ENCODE data around the gene NUP210. TPM values are rescaled to one million over a fixed set of nuclear protein-coding genes. Genes with fewer than 3 reads are reported as not detected.

Gene NUP210
- total and polyA plus RNA-seq, 2 donors (not counting 3 experiments of a cell fraction or from before 2014, with no cell fraction given), result 0.14 to 0.84 TPM

DNA sequence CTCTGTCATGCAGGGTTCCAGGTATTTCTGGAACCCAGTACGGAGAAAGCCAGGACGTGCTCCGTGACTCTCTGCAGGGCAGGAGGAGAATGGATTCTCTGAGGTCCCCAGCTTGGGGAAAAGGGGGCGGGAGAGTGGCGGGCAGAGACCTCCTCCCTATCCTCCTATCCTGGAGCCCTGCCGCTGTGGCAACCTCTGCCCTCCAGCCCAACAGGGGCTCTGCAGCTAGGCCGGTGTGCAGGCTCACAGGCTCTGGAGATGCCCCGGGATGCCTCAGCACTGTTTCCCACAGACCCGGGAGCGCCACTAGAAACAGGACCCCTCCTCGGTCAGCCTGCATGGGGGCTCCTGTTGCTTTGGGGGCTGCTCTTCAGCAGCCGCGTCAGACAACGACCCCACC is 43.1 kb downstream of the NUP210 start:
- ChIA-PET POLR2A (no interaction called here), CTCF (no interaction called here)
- Histone ChIP-seq H3K4me2 (ENCODE audit: insufficient read depth, low read length) (no peak overlapping the region), H4K20me1 (replicated peaks; ENCODE audit: control insufficient read depth, extremely low read depth, insufficient read depth, low read length) (no peaks in the 10 kb centered on the region), H3K27me3 (ENCODE audit: control insufficient read depth in 2 of 2, insufficient read depth in 2 of 2, low read length in 2 of 2) (no peaks in the 10 kb centered on the region), H2AFZ (ENCODE audit: low read depth, low read length) (no peak overlapping the region), H3K9me3 (replicated peaks; ENCODE audit: control insufficient read depth, insufficient read depth, low read length) (no peaks in the 10 kb centered on the region), H3K4me3 (replicated peaks in 1 of 3; ENCODE audit: insufficient read depth in 1 of 3, low read depth in 1 of 3, low read length in 3 of 3) (no peak overlapping the region), H3K27ac (ENCODE audit: insufficient read depth, low read depth, low read length) (no peak overlapping the region), H3K9me1 (replicated peaks; ENCODE audit: control insufficient read depth, extremely low read depth, insufficient read depth, low read length) (no peaks in the 10 kb centered on the region), H3K36me3 (ENCODE audit: control insufficient read depth in 2 of 2, extremely low read depth in 1 of 2, insufficient read depth in 2 of 2, low read length in 2 of 2) (no peaks in the 10 kb centered on the region), H3K9ac (replicated peaks; ENCODE audit: extremely low read depth, insufficient read depth, low read length) (no peak overlapping the region), H3K4me1 (ENCODE audit: control insufficient read depth, extremely low read depth, insufficient read depth, low read length) (no peaks in the 10 kb centered on the region), H3K79me2 (ENCODE audit: control insufficient read depth, insufficient read depth, low read length) (no peaks in the 10 kb centered on the region)
- no peak for FAIRE-seq
- dilution Hi-C loops (cut with MboI; ENCODE audit: extremely low pct_ligation_motif_present, low sequenced_read_pairs), result no loop called here
- intact Hi-C loops (cut with micrococcal nuclease), result no loop called here
- no peak for DNase-seq (ENCODE audit: low read depth, low spot score)
- no TSS peak for BruUV-seq (replicated peaks)
- TF ChIP-seq CTCF (IDR thresholded peaks at IDR 0.05; ENCODE audit: extremely low read depth in 1 of 2, insufficient read depth in 1 of 2, low read depth in 1 of 2, low read length in 2 of 2), result no peak
- TF ChIP-seq, protein P1, sequence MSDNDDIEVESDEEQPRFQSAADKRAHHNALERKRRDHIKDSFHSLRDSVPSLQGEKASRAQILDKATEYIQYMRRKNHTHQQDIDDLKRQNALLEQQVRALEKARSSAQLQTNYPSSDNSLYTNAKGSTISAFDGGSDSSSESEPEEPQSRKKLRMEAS (IDR thresholded peaks at IDR 0.05; ENCODE audit: insufficient read depth, insufficient read length), result no peak
- TF ChIP-seq FOS (IDR thresholded peaks at IDR 0.05; ENCODE audit: borderline replicate concordance, insufficient read depth, low read length), result no peak
- no peak for TF ChIP-seq GATA2 (IDR thresholded peaks at IDR 0.05; ENCODE audit: insufficient read depth, insufficient read length, low read depth, low read length)
- no peak for TF ChIP-seq POLR2AphosphoS5 (IDR thresholded peaks at IDR 0.05; ENCODE audit: insufficient read depth, low read depth, low read length)
- TF ChIP-seq JUN (IDR thresholded peaks at IDR 0.05; ENCODE audit: borderline replicate concordance, insufficient read depth, insufficient read length, low read depth), result no peak
- no peak for TF ChIP-seq EZH2 (IDR thresholded peaks at IDR 0.05; ENCODE audit: borderline replicate concordance, low read depth, low read length, severe bottlenecking)
- no peak for TF ChIP-seq POLR2A (IDR thresholded peaks at IDR 0.05; ENCODE audit: low read depth, low read length)
- no peak for TF ChIP-seq MYC (IDR thresholded peaks at IDR 0.05; ENCODE audit: low read depth, low read length)

All from endothelial cell of umbilical vein (primary cell).